PFSK-1 (cell line): ENCODE measurements around the gene PWWP2A.

Experiments
- FOXP2 ChIP-seq: optimal IDR thresholded peaks from 2 replicates; pipeline ENCODE3; 2011; ENCODE audit warnings: borderline replicate concordance, control low read depth, inconsistent platforms; ENCODE audit not compliant: insufficient read depth; ENCODE audit errors: extremely low read length, extremely low read depth
- POLR2AphosphoS5 ChIP-seq: IDR thresholded peaks from 2 replicates; pipeline ENCODE4 v1.6.1; 2012; ENCODE audit warnings: low read depth, mild to moderate bottlenecking, control low read depth, low read length, moderate library complexity
- REST ChIP-seq, 2 experiments: IDR thresholded peaks; 2 replicates each; pipeline versions ENCODE4 v1.6.1 to v1.8.0; 2011 to 2012; ENCODE audit warnings: low read depth in 2 of 2, low read length in 2 of 2, control low read depth in 1 of 2, inconsistent platforms in 1 of 2, mild to moderate bottlenecking in 1 of 2, moderate library complexity in 1 of 2; ENCODE audit not compliant: insufficient read depth in 1 of 2
- SIN3A ChIP-seq: IDR thresholded peaks from 2 replicates; pipeline ENCODE4 v1.6.1; 2012; ENCODE audit warnings: mild to moderate bottlenecking, low read length, moderate library complexity, borderline replicate concordance; ENCODE audit not compliant: insufficient read depth
- TAF1 ChIP-seq: IDR thresholded peaks from 2 replicates; pipeline ENCODE4 v1.6.1; 2012; ENCODE audit warnings: low read length, control low read depth, borderline replicate concordance; ENCODE audit not compliant: insufficient read depth

The PWWP2A gene

GRCh38 chr5:160134332-160134731, 15.1 kb upstream of the PWWP2A start:
- TF ChIP-seq TAF1 (no peak), FOXP2 (no peak), SIN3A (no peak), REST (IDR thresholded peaks at IDR 0.05; ENCODE audit: insufficient read depth in 1 of 2, low read depth in 2 of 2, low read length in 2 of 2) (no peak), POLR2AphosphoS5 (no peak)

GRCh38 chr5:160133918-160134304, 14.7 kb upstream of the PWWP2A start:
- TF ChIP-seq POLR2AphosphoS5 (no peak), SIN3A (no peak), TAF1 (no peak), REST (IDR thresholded peaks at IDR 0.05; ENCODE audit: insufficient read depth in 1 of 2, low read depth in 2 of 2, low read length in 2 of 2) (no peak), FOXP2 (no peak)

- TF ChIP-seq FOXP2 (no peak), POLR2AphosphoS5 (no peak), TAF1 (no peak), SIN3A (no peak), REST (IDR thresholded peaks at IDR 0.05; ENCODE audit: insufficient read depth in 1 of 2, low read depth in 2 of 2, low read length in 2 of 2) (no peak)
These were observed 14.0 kb upstream of the PWWP2A start for GRCh38 chr5:160133071-160133917.

DNA sequence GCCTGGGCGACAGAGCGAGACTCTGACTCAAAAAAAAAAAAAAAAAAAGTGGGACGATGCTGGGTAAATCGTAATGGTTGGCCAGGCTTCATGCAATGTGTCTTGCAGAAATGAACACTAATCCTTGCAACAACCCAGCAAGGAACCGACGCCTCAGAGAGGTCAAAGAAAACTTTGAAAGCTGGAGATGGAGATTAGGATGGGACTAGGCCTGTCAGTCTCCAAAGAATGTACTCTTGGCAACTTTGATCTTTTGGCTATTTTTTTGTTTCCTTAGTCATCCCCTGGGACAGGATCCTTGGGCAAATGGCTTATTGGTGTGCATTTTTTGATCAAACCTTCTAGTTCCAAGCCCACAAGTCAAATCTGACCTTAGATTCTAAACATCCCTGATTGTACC, 10.6 kb upstream of the PWWP2A start:
- TF ChIP-seq POLR2AphosphoS5: no peak

- TF ChIP-seq POLR2AphosphoS5 (no peak), FOXP2 (no peak), SIN3A (no peak), TAF1 (no peak), REST (IDR thresholded peaks at IDR 0.05; ENCODE audit: insufficient read depth in 1 of 2, low read depth in 2 of 2, low read length in 2 of 2) (no peak)
These were observed 9.4 kb upstream of the PWWP2A start for GRCh38 chr5:160128632-160129031.
